Activated T-cell treated with anti-CD3 and anti-CD28 coated beads, Interleukin-2, amount 50 U/mL, for 48 hours (primary cell): Measurements from ENCODE around the gene KRT40.
"Not testable (repeated sequence)": the region's sequence is repeated elsewhere in the genome, so short reads cannot be mapped to it uniquely, and the experiment has no call there.

ENCODE experiments used
- DNase-seq, 2 experiments: peaks; one replicate each; pipeline ENCODE4 v3.0.0-alpha.2; 2020

The KRT40 gene

GRCh38 chr17:40984226-40984625 lies at the start of gene KRT40:
TSS of gene KRT40 (minus strand) at chr17:40984326. CDS start at chr17:40984273, 53 bp downstream.
- no peak for DNase-seq

- no peak for DNase-seq
These were observed 45.6 kb upstream of the KRT40 start, which contains the start of gene KRTAP1-4 for GRCh38 chr17:41029633-41030245. TSS of gene KRTAP1-4 (minus strand) at chr17:41030195. CDS start at chr17:41030078, 117 bp downstream.

DNA sequence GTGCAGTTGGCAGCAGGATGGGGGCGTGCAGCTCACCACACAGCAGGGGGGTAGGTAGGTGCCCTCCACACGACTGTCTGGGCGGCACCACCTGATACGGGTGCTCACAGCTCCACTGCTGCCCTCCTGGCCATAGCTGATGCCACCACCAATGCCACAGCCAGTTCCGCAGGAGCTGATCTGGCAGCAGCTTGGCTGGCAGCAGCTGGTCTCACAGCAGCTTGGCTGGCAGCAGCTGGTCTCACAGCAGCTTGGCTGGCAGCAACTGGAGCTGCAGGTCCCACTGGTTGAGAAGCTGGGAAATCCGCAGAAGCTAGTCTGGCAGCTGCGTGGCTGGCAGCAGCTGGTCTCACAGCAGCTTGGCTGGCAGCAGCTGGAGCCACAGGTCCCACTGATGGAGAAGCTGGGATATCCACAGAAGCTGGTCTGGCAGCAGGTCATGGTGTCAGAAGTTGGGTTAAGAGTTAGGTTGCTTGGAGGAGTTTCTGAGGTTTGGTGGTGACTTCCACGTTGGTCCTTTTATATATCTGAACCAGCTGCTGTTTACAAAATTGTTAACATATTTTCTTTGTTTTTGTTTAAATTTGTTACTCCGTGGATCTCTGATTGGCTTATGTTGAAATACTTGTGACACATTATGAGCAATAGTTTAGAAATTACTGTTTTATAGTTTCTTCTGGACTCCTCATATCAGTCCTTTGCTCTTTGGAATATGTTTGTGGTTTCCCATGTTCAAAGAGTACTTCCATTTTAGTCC lies 42.8 kb upstream of the KRT40 start, which contains the start of gene KRTAP1-5:
Gene KRTAP1-5 (minus strand): TSS at position 494 of the 757 bp plus-strand sequence. CDS start 53 bp downstream, at position 441.
- no peak for DNase-seq

DNA sequence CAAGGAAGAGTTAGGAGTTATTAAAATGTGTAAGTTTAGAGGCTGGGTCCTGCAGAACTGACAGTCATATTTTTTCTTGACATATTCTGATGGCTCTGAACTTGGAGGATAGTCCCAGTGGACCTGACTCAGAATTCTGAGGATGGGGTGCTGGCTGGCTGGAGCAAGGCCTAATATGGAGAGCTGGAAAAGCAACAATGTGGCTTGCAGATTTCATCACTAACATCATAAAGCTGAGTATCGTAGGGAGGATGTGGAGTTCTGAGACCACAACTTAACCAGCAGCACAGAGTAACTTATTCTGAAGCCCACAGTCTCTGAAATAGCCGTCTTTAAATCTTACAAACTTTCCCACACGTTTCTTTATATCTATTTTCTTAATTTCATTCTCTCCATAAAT lies 40.6 kb upstream of the KRT40 start:
- DNase-seq: no peak

- DNase-seq: no peak
These were observed 36.2 kb upstream of the KRT40 start for GRCh38 chr17:41020336-41020735.

DNA sequence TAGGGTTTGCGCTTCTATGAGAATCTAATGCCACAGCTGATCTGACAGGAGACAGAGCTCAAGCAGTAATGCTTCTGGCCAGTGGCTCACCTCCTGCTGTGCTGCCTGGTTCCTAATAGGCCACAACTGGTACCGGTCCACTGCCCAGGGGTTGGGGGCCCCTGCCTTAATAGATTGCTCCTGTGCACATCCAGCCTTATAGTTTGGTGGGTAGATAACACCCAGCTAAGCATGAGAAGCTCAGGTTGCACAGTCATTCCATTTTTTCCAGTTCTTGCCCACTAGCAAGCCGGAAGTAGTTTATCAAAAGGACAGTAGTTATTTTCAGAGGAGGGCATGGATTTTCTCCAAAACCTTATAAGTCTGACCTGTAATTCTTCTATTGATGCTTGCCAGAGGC lies 35.3 kb upstream of the KRT40 start:
- no peak for DNase-seq

GRCh38 chr17:41018541-41018940 lies 34.4 kb upstream of the KRT40 start:
- no peak for DNase-seq

DNA sequence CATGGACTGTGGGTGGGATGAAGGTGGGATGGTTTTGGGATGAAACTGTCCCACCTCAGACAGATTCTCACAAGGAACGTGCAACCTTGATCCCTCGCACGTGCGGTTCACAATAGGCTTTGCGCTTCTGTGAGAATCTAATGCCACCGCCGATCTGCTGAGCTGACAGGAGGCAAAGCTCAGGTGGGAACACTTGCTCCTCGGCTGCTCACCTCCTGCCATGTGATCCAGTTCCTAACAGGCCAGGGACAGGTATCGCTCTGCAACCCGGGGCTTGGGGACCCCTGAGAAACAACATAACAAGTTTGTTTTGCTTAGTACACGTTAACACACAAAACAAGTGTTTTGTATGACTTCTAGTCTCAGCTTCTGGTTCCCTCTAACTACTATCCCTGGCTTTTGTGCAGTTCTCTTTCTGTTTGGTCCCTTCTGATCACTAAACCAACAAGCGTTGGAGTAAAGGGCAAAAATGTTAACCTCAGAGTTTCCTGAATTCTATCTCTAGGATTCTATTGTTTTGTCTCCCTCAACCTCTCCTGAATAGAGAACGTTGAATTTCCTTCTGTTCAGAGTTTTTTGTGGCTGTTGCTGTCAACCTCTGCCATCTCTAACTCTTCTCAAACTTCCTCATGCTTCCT lies 32.6 kb upstream of the KRT40 start:
- no peak for DNase-seq

GRCh38 chr17:41015454-41015853 lies 31.3 kb upstream of the KRT40 start:
- DNase-seq: no peak

DNA sequence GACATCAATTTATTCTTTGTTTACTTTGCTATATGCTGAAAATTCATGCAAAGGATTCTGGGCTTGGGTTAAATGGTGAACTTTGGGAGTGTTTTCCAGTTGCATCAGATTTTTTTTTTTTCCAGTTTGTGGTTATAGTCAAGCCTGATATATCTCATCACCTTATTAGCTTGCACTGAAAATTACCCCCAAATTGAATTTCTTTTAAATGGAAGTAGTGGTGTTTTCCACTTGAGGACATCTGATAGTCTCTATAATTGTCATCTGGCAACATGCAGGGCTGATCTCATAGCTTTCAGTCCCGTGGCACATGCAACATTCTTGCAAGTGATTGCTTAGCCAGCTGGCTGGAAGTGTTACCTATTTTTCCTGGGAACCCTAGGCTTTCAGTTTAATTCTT lies 29.5 kb upstream of the KRT40 start:
- DNase-seq: no peak

GRCh38 chr17:41013181-41013580 lies 29.1 kb upstream of the KRT40 start:
- no peak for DNase-seq

GRCh38 chr17:41012326-41013120 lies 28.4 kb upstream of the KRT40 start:
- no peak for DNase-seq

DNA sequence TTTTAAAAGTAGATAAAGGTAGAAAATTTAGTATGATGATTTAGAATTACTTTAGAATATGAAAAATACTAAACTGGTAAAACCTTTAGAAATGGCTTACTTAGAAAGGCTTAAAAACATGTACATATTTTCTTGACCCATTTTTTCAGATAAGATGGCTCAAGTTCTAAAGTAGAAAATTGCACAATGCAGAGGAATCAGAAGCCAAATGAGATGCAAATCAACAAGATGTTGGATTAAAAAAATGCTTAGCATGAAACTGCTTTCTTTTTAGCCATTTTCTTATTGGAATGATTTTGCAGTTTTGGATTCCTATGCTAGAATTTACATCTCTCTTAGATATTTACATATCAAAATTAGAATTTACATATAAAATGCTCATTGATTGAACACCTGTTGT lies 26.3 kb upstream of the KRT40 start:
- DNase-seq: no peak

GRCh38 chr17:41009936-41010335 lies 25.8 kb upstream of the KRT40 start:
- DNase-seq: no peak

- DNase-seq: no peak
These were observed 25.2 kb upstream of the KRT40 start for GRCh38 chr17:41009301-41009760.

DNA sequence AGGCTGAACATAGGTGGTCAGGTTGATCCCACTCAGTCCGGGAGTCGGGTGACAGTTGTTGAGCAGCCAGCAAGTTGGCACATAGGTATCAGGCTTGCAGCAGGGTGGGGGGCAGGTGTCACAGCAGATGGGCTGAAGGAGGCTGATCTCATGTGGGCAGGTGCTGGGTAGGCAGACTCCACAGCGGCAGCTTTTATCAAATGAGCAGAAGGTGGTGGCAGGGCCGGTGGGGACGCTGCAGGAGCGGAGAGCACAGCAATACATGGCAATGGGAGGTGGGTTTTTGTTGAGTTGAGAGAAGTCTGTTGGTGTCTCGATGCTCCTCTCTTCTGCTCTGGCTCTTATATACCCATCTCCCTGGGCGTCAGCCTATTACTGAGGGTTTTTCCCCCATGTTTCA lies 24.7 kb upstream of the KRT40 start, which contains the start of gene KRTAP3-1:
Gene KRTAP3-1 (minus strand): TSS at position 318 of the 400 bp plus-strand sequence. CDS start 54 bp downstream, at position 264.
- no peak for DNase-seq

DNA sequence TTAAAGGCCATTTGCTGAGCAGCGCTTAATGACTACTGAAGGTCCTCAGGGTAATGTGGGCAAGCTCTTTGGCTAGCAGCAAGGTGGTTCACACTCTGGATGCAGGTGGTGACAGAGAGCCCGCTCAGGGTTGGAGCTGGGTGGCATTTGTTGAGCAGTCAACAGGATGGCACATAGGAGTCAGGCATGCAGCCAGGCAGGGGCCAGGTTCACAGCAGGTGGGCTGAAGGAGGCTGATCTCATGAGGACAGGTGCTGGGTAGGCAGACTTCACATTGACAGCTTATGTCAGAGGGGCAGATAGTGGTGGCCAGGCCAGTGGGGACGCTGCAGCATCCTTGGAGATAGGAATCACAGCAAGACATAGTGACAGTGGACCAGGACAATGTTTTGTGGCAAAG lies 20.3 kb upstream of the KRT40 start:
- DNase-seq: no peak

GRCh38 chr17:41003926-41004325 lies 19.8 kb upstream of the KRT40 start:
- no peak for DNase-seq

- no peak for DNase-seq
These were observed 18.7 kb upstream of the KRT40 start for GRCh38 chr17:41002814-41003213.

- DNase-seq: no peak
These were observed 17.7 kb upstream of the KRT40 start for GRCh38 chr17:41001795-41002194.

DNA sequence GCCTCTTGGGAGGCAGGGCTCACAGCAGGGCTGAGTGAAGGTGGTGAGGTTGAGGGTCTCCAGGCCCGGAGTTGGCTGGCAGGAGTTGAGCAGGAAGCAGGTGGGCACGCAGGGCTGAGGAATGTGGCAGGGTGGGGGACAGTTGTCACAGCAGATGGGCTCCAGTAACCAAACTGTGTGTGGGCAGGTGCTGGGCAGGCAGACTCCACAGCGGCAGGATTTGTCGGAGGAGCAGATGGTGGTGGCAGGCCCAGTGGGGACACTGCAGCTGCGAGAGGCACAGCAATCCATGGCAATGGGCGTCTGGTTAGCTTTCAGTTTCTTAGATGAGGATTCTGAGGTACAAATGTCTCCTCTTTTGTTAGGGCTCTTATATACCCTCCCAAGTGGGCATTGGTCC lies 15.4 kb upstream of the KRT40 start, which contains the start of gene KRTAP3-2:
Gene KRTAP3-2 (minus strand): TSS at position 344 of the 400 bp plus-strand sequence. CDS start 53 bp downstream, at position 291.
- DNase-seq: not testable (repeated sequence)

GRCh38 chr17:40997361-40997760 lies 13.2 kb upstream of the KRT40 start:
- no peak for DNase-seq

DNA sequence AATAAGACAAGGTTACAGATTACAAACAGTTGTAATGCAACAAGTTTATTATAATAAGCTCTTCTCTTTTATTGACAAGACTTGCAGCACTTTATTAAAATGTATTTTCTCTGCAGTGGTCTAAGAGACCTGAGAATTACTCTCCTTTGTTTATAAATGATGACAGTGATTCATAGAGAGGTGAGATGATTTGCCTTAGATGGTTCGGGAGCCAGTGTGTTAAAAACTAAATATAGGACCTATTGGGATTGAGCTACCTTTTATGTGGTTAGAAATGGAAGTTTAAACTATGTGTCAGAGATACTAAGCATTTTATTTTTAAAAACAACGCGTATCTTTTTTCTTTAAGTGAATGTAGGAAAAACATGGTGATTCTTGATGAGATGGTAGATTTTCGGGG lies 12.7 kb upstream of the KRT40 start:
- DNase-seq: no peak
